ENCODE data around the gene FBH1.
A peak's percentile ranks its signal among the peaks of the same experiment; 100 is the strongest.
"Not testable (repeated sequence)": the region's sequence is repeated elsewhere in the genome, so short reads cannot be mapped to it uniquely, and the experiment has no call there.

FBH1 gene

GRCh38 chr10:5906651-5907050 lies 16.6 kb downstream of the FBH1 start:
- ATAC-seq (no peak), DNase-seq (no peak)
- H3K4me1 Mint-ChIP-seq = peaks cover 25% of the 10 kb centered on the region
- H3K27ac Mint-ChIP-seq = no peak overlapping the region
- H3K9me3 Mint-ChIP-seq = no peaks in the 10 kb centered on the region
- H3K4me3 Mint-ChIP-seq = no peak overlapping the region
- H3K27me3 Mint-ChIP-seq = no peaks in the 10 kb centered on the region

DNA sequence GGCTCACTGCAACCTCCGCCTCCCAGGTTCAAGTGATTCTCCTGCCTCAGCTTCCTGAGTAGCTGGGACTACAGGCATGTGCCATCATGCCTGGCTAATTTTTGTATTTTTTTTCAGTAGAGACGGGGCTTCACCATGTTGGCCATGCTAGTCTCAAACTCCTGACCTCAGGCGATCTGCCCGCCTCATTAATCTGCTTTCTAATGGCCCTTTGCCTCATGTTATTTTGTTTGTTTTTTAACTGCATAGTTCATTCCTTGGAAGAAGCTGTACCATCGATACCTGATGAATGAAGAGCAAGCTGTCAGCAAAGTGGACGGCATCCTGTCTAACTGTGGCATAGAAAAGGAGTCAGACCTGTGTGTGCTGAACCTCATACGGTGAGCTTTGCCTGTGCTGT lies 18.6 kb downstream of the FBH1 start:
- H3K4me3 Mint-ChIP-seq, DNase-seq, ATAC-seq, H3K9me3 Mint-ChIP-seq, H3K27me3 Mint-ChIP-seq: not testable (repeated sequence)
- H3K4me1 Mint-ChIP-seq = peaks cover 21% of the 10 kb centered on the region
- peak overlapping the region in 1 of 2 donors; percentile 33 for H3K27ac Mint-ChIP-seq

- Mint-ChIP-seq H3K4me1 (peaks cover 12% of the 10 kb centered on the region), H3K27me3 (no peaks in the 10 kb centered on the region), H3K27ac (no peak overlapping the region), H3K9me3 (no peaks in the 10 kb centered on the region), H3K4me3 (no peak overlapping the region)
- ATAC-seq (no peak), DNase-seq (no peak)
These were observed 20.5 kb downstream of the FBH1 start for GRCh38 chr10:5910323-5911100.

GRCh38 chr10:5911670-5912069 lies 21.6 kb downstream of the FBH1 start:
- DNase-seq (no peak), ATAC-seq (no peak)
- no peak overlapping the region for H3K27ac Mint-ChIP-seq
- no peaks in the 10 kb centered on the region for H3K27me3 Mint-ChIP-seq
- no peaks in the 10 kb centered on the region for H3K9me3 Mint-ChIP-seq
- H3K4me1 Mint-ChIP-seq = peaks cover 4% of the 10 kb centered on the region
- H3K4me3 Mint-ChIP-seq = no peak overlapping the region

GRCh38 chr10:5913736-5914135 lies 23.7 kb downstream of the FBH1 start:
- H3K27ac Mint-ChIP-seq = no peak overlapping the region
- no peak for ATAC-seq
- no peaks in the 10 kb centered on the region for H3K9me3 Mint-ChIP-seq
- H3K27me3 Mint-ChIP-seq = no peaks in the 10 kb centered on the region
- H3K4me1 Mint-ChIP-seq = no peaks in the 10 kb centered on the region
- H3K4me3 Mint-ChIP-seq = no peak overlapping the region
- no peak for DNase-seq

DNA sequence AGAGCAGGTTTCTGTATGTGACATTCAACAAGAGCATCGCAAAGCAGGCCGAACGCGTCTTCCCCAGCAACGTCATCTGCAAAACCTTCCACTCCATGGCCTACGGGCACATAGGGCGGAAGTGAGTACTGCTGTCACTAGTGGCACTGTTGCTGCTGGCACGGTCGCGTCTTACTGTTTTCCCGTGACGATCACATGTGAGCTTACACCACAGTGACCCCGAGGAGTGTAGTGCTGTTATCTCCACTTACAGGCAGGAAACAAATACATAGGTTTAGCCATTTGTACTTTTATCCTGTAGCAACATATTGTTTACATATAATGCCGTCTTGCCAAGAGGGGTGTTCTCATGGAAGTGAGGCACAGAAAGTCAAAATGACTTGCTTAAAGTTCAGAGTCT lies 25.4 kb downstream of the FBH1 start:
- DNase-seq (no peak), ATAC-seq (no peak)
- Mint-ChIP-seq H3K9me3 (no peaks in the 10 kb centered on the region), H3K4me3 (no peak overlapping the region), H3K27me3 (no peaks in the 10 kb centered on the region), H3K4me1 (no peaks in the 10 kb centered on the region), H3K27ac (no peak overlapping the region)

DNA sequence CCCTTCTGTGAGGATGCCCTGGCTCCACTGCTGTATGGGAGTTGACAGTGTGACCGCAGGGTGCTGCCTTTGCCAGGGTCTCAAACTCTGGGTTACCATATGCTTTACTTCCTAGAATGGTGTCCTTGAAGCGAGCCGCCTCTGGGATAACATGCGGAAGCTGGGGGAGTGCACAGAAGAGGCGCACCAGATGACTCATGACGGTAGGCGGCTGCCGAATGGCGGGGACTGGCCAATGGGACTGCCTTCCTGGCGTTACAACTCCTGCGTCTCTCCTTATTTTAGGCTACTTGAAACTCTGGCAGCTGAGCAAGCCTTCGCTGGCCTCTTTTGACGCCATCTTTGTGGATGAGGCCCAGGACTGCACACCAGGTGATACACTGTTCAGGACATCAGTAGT lies 27.3 kb downstream of the FBH1 start:
- no peak overlapping the region for H3K27ac Mint-ChIP-seq
- no peak overlapping the region for H3K4me3 Mint-ChIP-seq
- H3K4me1 Mint-ChIP-seq = no peaks in the 10 kb centered on the region
- DNase-seq (no peak), ATAC-seq (no peak)
- H3K9me3 Mint-ChIP-seq = no peaks in the 10 kb centered on the region
- no peaks in the 10 kb centered on the region for H3K27me3 Mint-ChIP-seq

GRCh38 chr10:5918763-5919162 lies 28.7 kb downstream of the FBH1 start:
- Mint-ChIP-seq H3K27me3 (no peaks in the 10 kb centered on the region), H3K4me1 (no peaks in the 10 kb centered on the region), H3K9me3 (no peaks in the 10 kb centered on the region), H3K27ac (peak overlapping the region in 1 of 2 donors; percentile 28), H3K4me3 (no peak overlapping the region)
- no peak for DNase-seq
- no peak for ATAC-seq

DNA sequence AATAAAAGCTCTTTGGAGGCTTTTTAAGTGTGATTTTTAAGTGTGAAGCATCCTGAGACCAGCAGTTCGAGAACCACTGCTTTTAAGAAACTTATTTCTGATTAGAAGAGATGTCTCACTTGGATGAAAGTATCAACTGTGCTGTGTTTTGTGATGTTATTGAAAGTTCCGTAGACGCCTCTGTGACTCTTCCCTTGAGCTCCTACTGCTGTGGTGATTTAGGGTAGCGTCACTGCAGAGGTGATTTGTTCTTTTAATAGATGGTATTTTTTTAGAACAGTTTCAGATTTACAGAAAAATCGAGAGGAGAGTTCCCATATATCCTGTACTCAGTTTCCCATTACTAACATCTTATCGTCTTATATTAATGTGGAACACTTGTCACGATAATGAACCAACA lies 29.5 kb downstream of the FBH1 start:
- Mint-ChIP-seq H3K9me3 (no peaks in the 10 kb centered on the region), H3K27me3 (no peaks in the 10 kb centered on the region), H3K4me1 (no peaks in the 10 kb centered on the region), H3K4me3 (no peak overlapping the region), H3K27ac (no peak overlapping the region)
- no peak for DNase-seq
- no peak for ATAC-seq

GRCh38 chr10:5921746-5922145 lies 31.7 kb downstream of the FBH1 start:
- H3K4me1 Mint-ChIP-seq = no peaks in the 10 kb centered on the region
- no peak overlapping the region for H3K27ac Mint-ChIP-seq
- DNase-seq (no peak), ATAC-seq (no peak)
- H3K4me3 Mint-ChIP-seq = no peak overlapping the region
- no peaks in the 10 kb centered on the region for H3K27me3 Mint-ChIP-seq
- H3K9me3 Mint-ChIP-seq = no peaks in the 10 kb centered on the region

GRCh38 chr10:5924889-5925288 lies 34.8 kb downstream of the FBH1 start:
- Mint-ChIP-seq H3K4me1 (no peaks in the 10 kb centered on the region), H3K4me3 (no peak overlapping the region), H3K27me3 (no peaks in the 10 kb centered on the region), H3K27ac (peak overlapping the region in 1 of 2 donors; percentile 64), H3K9me3 (no peaks in the 10 kb centered on the region)
- ATAC-seq (no peak), DNase-seq (no peak)

GRCh38 chr10:5927306-5927705 lies 37.3 kb downstream of the FBH1 start:
- H3K4me1 Mint-ChIP-seq = no peaks in the 10 kb centered on the region
- no peaks in the 10 kb centered on the region for H3K27me3 Mint-ChIP-seq
- no peak overlapping the region for H3K4me3 Mint-ChIP-seq
- ATAC-seq = no peak
- no peak for DNase-seq
- no peak overlapping the region for H3K27ac Mint-ChIP-seq
- no peaks in the 10 kb centered on the region for H3K9me3 Mint-ChIP-seq

- no peak overlapping the region for H3K27ac Mint-ChIP-seq
- no peaks in the 10 kb centered on the region for H3K4me1 Mint-ChIP-seq
- no peak for DNase-seq
- ATAC-seq = no peak
- no peak overlapping the region for H3K4me3 Mint-ChIP-seq
- no peaks in the 10 kb centered on the region for H3K9me3 Mint-ChIP-seq
- no peaks in the 10 kb centered on the region for H3K27me3 Mint-ChIP-seq
These were observed 39.4 kb downstream of the FBH1 start for GRCh38 chr10:5929442-5929841.

- Mint-ChIP-seq H3K4me3 (no peak overlapping the region), H3K27ac (no peak overlapping the region), H3K9me3 (no peaks in the 10 kb centered on the region), H3K27me3 (no peaks in the 10 kb centered on the region), H3K4me1 (no peaks in the 10 kb centered on the region)
- ATAC-seq (no peak), DNase-seq (no peak)
These were observed 40.2 kb downstream of the FBH1 start for GRCh38 chr10:5930272-5930671.

- H3K27ac Mint-ChIP-seq = no peak overlapping the region
- H3K4me3 Mint-ChIP-seq = no peak overlapping the region
- H3K9me3 Mint-ChIP-seq = no peaks in the 10 kb centered on the region
- DNase-seq = no peak
- H3K4me1 Mint-ChIP-seq = no peaks in the 10 kb centered on the region
- H3K27me3 Mint-ChIP-seq = no peaks in the 10 kb centered on the region
- ATAC-seq = no peak
These were observed 42.3 kb downstream of the FBH1 start for GRCh38 chr10:5932345-5932744.

GRCh38 chr10:5933909-5934546 lies 44.0 kb downstream of the FBH1 start:
- H3K4me3 Mint-ChIP-seq = no peak overlapping the region
- no peaks in the 10 kb centered on the region for H3K4me1 Mint-ChIP-seq
- no peaks in the 10 kb centered on the region for H3K9me3 Mint-ChIP-seq
- H3K27ac Mint-ChIP-seq = no peak overlapping the region
- ATAC-seq = no peak
- no peak for DNase-seq
- no peaks in the 10 kb centered on the region for H3K27me3 Mint-ChIP-seq

DNA sequence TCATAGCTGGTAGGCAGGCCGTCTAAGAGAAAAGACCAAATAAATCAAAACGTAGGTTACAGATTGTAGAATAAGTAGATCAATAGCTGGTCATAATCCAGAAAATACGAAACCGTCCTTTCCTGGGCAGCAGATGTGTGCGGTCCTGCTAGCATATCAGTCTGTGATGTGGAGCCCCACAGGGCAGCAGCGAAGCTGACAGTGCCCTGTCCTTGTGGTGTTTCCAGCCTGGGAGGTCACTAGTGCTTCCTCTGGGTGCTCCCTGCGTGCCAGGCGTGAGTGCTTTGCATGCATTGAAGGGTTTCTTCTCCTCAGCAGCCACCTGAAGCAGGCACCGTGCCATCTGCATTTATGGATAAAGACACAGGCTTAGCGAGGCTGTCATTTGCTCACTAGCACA lies 45.6 kb downstream of the FBH1 start:
- Mint-ChIP-seq H3K27me3 (no peaks in the 10 kb centered on the region), H3K4me1 (no peaks in the 10 kb centered on the region), H3K4me3 (no peak overlapping the region), H3K27ac (no peak overlapping the region), H3K9me3 (no peaks in the 10 kb centered on the region)
- DNase-seq (no peak), ATAC-seq (no peak)

Data from stimulated activated naive CD8-positive, alpha-beta T cell treated with anti-CD3 and anti-CD28 coated beads, Interleukin-15, amount 100 ng/mL, for 72 hours (primary cell).